Nephron (organoid): ENCODE measurements around the gene TERB1.
A peak's percentile ranks its signal among the peaks of the same experiment; 100 is the strongest.

Source experiments
- H3K27ac Mint-ChIP-seq, 3 experiments: 2 replicates each; pipeline ENCODE4 v1.8.0; 2020; ENCODE audit warnings: mixed read lengths in 3 of 3, mild to moderate bottlenecking in 2 of 3, moderate library complexity in 1 of 3
- H3K27me3 Mint-ChIP-seq: 2 replicates; pipeline ENCODE4 v1.8.0; 2021; ENCODE audit warnings: low read depth, mild to moderate bottlenecking, moderate library complexity, mixed read lengths
- H3K36me3 Mint-ChIP-seq: 2 replicates; pipeline ENCODE4 v1.8.0; 2020; ENCODE audit warnings: low read depth, mixed read lengths
- H3K4me1 Mint-ChIP-seq: 2 replicates; pipeline ENCODE4 v1.8.0; 2020; ENCODE audit warnings: mixed read lengths
- H3K4me3 Mint-ChIP-seq, 3 experiments: 2 replicates each; pipeline ENCODE4 v1.8.0; 2020; ENCODE audit warnings: mild to moderate bottlenecking in 3 of 3, mixed read lengths in 3 of 3, moderate library complexity in 2 of 3
- H3K9me3 Mint-ChIP-seq: 2 replicates; pipeline ENCODE4 v1.8.0; 2020; ENCODE audit warnings: mixed read lengths
- TF ChIP-seq, protein P1 (sequence below), 3 experiments: fragments of 200-600 bp; sonication (generic); IDR thresholded peaks; one replicate each; pipeline ENCODE4 v1.5.0; 2021; ENCODE audit warnings: antibody characterized with exemption in 3 of 3; ENCODE audit not compliant: unreplicated experiment in 3 of 3

Gene TERB1

GRCh38 chr16:66844009-66844341, 42.6 kb upstream of the TERB1 start:
- Mint-ChIP-seq H3K36me3 (no peaks in the 10 kb centered on the region), H3K9me3 (peaks cover 4% of the 10 kb centered on the region), H3K4me1 (peaks cover 12% of the 10 kb centered on the region), H3K27me3 (peaks cover 90% of the 10 kb centered on the region), H3K4me3 (peak overlapping the region; percentile 79 to 81 (median 79)), H3K27ac (no peak overlapping the region)
- TF ChIP-seq, protein P1, sequence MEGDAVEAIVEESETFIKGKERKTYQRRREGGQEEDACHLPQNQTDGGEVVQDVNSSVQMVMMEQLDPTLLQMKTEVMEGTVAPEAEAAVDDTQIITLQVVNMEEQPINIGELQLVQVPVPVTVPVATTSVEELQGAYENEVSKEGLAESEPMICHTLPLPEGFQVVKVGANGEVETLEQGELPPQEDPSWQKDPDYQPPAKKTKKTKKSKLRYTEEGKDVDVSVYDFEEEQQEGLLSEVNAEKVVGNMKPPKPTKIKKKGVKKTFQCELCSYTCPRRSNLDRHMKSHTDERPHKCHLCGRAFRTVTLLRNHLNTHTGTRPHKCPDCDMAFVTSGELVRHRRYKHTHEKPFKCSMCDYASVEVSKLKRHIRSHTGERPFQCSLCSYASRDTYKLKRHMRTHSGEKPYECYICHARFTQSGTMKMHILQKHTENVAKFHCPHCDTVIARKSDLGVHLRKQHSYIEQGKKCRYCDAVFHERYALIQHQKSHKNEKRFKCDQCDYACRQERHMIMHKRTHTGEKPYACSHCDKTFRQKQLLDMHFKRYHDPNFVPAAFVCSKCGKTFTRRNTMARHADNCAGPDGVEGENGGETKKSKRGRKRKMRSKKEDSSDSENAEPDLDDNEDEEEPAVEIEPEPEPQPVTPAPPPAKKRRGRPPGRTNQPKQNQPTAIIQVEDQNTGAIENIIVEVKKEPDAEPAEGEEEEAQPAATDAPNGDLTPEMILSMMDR (IDR thresholded peaks at IDR 0.05; ENCODE audit: unreplicated experiment in 3 of 3): no peak

DNA sequence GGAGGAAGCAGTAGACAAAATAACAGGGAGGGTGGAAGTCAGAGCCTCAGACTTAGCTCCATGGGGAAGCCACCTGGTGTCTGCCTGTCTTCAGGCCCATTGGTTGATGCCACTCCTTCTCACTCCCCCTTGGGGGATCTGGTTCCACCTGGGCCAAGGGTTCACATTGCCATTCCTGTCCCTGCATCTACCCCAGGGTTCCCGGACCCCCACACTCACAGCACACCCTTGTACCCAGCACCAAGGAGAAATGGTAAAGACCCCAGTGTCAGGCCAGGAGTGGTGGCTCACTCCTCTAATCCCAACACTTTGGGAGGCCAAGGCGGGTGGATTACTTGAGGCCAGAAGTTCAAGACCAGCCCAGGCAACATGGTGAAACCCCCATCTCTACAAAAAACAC, 41.8 kb upstream of the TERB1 start:
- Mint-ChIP-seq H3K4me1 (peaks cover 12% of the 10 kb centered on the region), H3K36me3 (no peaks in the 10 kb centered on the region), H3K27ac (no peak overlapping the region), H3K27me3 (peaks cover 90% of the 10 kb centered on the region), H3K4me3 (peak overlapping the region; percentile 79 to 81 (median 79)), H3K9me3 (peaks cover 9% of the 10 kb centered on the region)
- TF ChIP-seq, protein P1 (IDR thresholded peaks at IDR 0.05; ENCODE audit: unreplicated experiment in 3 of 3): no peak

- Mint-ChIP-seq H3K4me3 (peak overlapping the region in 2 of 3 experiments; percentile 20 to 79), H3K4me1 (peaks cover 12% of the 10 kb centered on the region), H3K9me3 (peaks cover 11% of the 10 kb centered on the region), H3K27ac (no peak overlapping the region), H3K27me3 (peaks cover 88% of the 10 kb centered on the region), H3K36me3 (no peaks in the 10 kb centered on the region)
- TF ChIP-seq, protein P1 (IDR thresholded peaks at IDR 0.05; ENCODE audit: unreplicated experiment in 3 of 3): no peak
Observed at GRCh38 chr16:66842765-66843164, 41.4 kb upstream of the TERB1 start.

GRCh38 chr16:66841366-66841765, 40.0 kb upstream of the TERB1 start:
- Mint-ChIP-seq H3K4me3 (no peak overlapping the region), H3K4me1 (peaks cover 12% of the 10 kb centered on the region), H3K36me3 (no peaks in the 10 kb centered on the region), H3K9me3 (peaks cover 11% of the 10 kb centered on the region), H3K27me3 (peaks cover 74% of the 10 kb centered on the region), H3K27ac (no peak overlapping the region)
- TF ChIP-seq, protein P1 (IDR thresholded peaks at IDR 0.05; ENCODE audit: unreplicated experiment in 3 of 3): no peak

GRCh38 chr16:66840883-66841282, 39.5 kb upstream of the TERB1 start:
- H3K36me3 Mint-ChIP-seq: no peaks in the 10 kb centered on the region
- H3K27me3 Mint-ChIP-seq: peaks cover 71% of the 10 kb centered on the region
- TF ChIP-seq, protein P1 (IDR thresholded peaks at IDR 0.05; ENCODE audit: unreplicated experiment in 3 of 3): no peak
- no peak overlapping the region for H3K27ac Mint-ChIP-seq
- no peak overlapping the region for H3K4me3 Mint-ChIP-seq
- peaks cover 8% of the 10 kb centered on the region for H3K4me1 Mint-ChIP-seq
- peaks cover 11% of the 10 kb centered on the region for H3K9me3 Mint-ChIP-seq

- Mint-ChIP-seq H3K36me3 (no peaks in the 10 kb centered on the region), H3K9me3 (peaks cover 11% of the 10 kb centered on the region), H3K4me1 (no peaks in the 10 kb centered on the region), H3K27me3 (peaks cover 26% of the 10 kb centered on the region), H3K27ac (no peak overlapping the region), H3K4me3 (no peak overlapping the region)
- TF ChIP-seq, protein P1 (IDR thresholded peaks at IDR 0.05; ENCODE audit: unreplicated experiment in 3 of 3): no peak
Observed at GRCh38 chr16:66834746-66835145, 33.4 kb upstream of the TERB1 start.
